ENCODE data around the gene KLHL26.
"Not testable (repeated sequence)": the region's sequence is repeated elsewhere in the genome, so short reads cannot be mapped to it uniquely, and the experiment has no call there.

Gene KLHL26

GRCh38 chr19:18636969-18637629, at the start of gene KLHL26:
TSS of gene KLHL26 (plus strand) at chr19:18637028. CDS start at chr19:18637055, 27 bp downstream.
- no peak for DNase-seq (ENCODE audit: low read depth in 1 of 2, low spot score in 1 of 2)

- DNase-seq (ENCODE audit: low read depth in 1 of 2, low spot score in 1 of 2) = no peak
Observed at GRCh38 chr19:18587561-18587960, 49.3 kb upstream of the KLHL26 start.

DNA sequence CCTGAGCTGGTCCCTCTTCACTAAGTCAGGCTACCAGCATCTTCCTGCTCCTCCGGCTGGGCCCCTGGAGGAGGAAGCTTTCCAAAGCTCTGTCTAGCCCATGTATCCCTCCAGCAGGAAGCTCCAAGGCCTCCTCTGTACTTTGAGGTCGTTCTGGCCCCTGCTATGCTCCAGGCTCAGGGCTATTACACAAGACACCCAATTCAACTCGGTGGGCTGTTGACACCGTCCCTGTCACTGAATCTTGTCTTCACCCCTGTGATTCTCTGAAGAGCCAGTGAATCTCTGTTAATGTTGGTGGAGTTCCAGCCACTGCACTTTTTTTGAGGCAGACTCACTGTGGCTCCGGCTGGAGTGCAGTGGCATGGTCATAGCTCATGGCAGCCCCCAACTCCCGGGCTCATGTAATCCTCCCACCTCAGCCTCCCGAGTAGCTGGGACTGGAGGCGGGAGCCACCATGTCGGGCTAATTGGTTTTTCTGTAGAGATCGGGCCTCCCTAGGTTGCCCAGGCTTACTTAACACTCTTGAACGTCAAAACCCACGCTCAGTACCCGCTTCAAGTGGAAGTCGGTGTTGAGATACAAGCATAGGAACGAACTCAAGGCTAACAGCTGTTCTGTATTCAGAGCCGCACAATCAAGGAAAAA, 48.7 kb upstream of the KLHL26 start:
- no peak for DNase-seq (ENCODE audit: low read depth in 1 of 2, low spot score in 1 of 2)

GRCh38 chr19:18588611-18589379, 48.0 kb upstream of the KLHL26 start, which contains the start of gene REX1BD:
TSS of gene REX1BD (plus strand) at chr19:18588798. CDS start at chr19:18588802, 4 bp downstream.
- DNase-seq (ENCODE audit: low read depth in 1 of 2, low spot score in 1 of 2) = peak; percentile 73 to 83

DNA sequence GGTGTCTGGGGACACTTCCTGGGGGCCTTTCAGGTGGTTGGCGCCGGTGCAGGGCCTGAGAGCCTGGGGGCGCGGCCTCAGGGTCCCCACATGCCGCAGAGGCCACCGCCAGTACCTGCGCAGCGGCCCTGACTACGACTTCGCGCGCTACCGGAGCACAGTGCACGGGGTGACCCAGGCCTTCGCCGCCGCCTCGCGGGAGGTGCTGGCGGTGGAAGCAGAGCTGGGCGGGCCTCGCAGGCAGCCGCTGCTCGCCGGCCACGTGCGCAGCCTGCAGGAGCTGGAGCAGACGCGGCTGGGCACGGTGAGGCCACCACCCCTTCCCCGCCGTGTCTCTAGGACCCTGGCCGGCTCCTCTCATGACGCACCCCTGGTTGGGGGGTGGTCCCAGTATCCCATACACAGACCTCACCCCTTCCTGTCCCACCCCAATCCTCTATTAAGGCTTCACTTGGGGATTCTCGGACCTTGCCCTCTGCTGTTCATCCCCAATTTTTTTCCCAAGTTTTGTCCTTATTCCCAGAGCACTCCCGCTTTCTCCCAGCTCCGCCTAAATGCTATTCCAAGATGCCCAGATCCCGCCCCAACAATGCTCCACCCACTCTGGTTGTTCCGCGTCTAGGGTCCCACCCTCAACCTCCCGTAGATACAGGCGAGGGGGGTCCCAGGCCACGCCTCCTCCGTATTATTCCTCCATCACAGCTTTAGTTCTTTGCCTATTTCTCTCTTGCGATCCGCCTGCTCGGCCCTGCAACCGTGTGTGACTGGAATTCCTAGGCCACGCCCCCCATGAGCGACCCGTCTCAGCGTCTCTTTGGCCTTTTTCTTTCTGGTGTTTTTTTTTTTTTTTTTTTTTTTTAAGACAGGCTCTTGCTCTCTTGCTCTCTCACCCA, 47.2 kb upstream of the KLHL26 start:
- peak in 1 of 2 donors; percentile 51 for DNase-seq (ENCODE audit: low read depth in 1 of 2, low spot score in 1 of 2)

- no peak for DNase-seq (ENCODE audit: low read depth in 1 of 2, low spot score in 1 of 2)
Observed at GRCh38 chr19:18590273-18591272, 46.3 kb upstream of the KLHL26 start.

DNA sequence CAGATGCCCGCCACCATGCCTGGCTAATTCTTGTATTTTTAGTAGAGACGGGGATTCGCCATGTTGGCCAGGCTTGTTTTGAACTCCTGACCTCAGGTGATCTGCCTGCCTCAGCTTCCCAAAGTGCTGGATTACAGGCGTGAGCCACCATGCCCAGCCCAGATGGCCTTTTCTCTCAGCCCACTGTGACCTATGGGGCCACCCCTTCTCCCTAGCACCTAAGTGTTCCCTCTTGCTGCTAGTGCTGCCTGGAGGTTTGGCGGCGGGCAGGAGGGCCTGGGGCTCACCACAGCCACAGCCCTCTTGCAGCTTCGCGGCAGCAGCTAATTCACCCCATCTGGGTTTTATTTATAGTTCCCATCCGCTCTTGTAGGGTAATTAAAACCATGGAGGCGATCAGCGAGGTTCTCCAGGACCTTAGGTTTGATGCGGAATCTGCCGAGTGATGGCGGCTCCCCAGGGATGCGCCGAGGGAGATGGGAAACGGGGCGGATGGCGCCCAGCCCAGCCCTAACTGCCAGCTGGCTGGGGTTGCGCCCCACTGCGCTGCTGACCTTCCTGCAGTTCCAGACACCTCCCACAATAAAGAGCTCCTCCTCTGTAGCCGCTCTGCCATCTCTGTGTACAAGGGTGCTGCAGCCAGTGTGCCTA, 45.0 kb upstream of the KLHL26 start:
- no peak for DNase-seq (ENCODE audit: low read depth in 1 of 2, low spot score in 1 of 2)

GRCh38 chr19:18592732-18593131, 44.1 kb upstream of the KLHL26 start:
- DNase-seq (ENCODE audit: low read depth in 1 of 2, low spot score in 1 of 2) = not testable (repeated sequence)

- DNase-seq (ENCODE audit: low read depth in 1 of 2, low spot score in 1 of 2) = no peak
Observed at GRCh38 chr19:18593367-18594095, 43.3 kb upstream of the KLHL26 start.

- peak; percentile 53 to 56 for DNase-seq (ENCODE audit: low read depth in 1 of 2, low spot score in 1 of 2)
Observed at GRCh38 chr19:18594096-18594823, 42.6 kb upstream of the KLHL26 start.

- DNase-seq (ENCODE audit: low read depth in 1 of 2, low spot score in 1 of 2) = no peak
Observed at GRCh38 chr19:18594824-18595373, 41.9 kb upstream of the KLHL26 start.

DNA sequence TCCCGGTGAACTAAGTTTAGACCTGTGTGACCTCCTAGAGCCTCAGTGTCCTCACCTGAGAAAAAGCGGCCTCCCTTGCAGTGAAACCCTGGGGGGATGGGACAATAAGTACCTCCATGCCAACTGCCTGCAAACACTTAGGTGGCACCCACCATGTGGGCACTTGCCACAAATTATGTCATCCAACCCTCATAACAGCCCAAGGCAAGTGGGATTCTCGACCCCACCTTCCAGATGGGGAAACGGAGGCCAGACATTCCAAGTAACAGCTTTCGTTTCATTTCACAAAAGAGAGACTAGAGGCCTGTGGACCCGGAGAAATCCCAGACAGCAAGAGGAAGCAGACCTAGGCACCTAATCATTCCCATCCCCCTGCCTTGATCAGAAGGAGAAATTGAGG, 41.4 kb upstream of the KLHL26 start:
- no peak for DNase-seq (ENCODE audit: low read depth in 1 of 2, low spot score in 1 of 2)

- DNase-seq (ENCODE audit: low read depth in 1 of 2, low spot score in 1 of 2) = no peak
Observed at GRCh38 chr19:18596752-18597157, 40.1 kb upstream of the KLHL26 start.

- no peak for DNase-seq (ENCODE audit: low read depth in 1 of 2, low spot score in 1 of 2)
Observed at GRCh38 chr19:18597809-18598660, 38.8 kb upstream of the KLHL26 start.

- no peak for DNase-seq (ENCODE audit: low read depth in 1 of 2, low spot score in 1 of 2)
Observed at GRCh38 chr19:18599485-18599884, 37.3 kb upstream of the KLHL26 start.

- not testable (repeated sequence) for DNase-seq (ENCODE audit: low read depth in 1 of 2, low spot score in 1 of 2)
Observed at GRCh38 chr19:18600692-18601397, 36.0 kb upstream of the KLHL26 start.
